OCI-LY1 (cell line): ENCODE measurements around the gene MFAP3.

Source experiments
- H2AFZ ChIP-seq: fragments of 200-600 bp; sonication (generic), shearing (Covaris generic); 2 replicates; pipeline ENCODE4 v1.6.0; 2014; ENCODE audit warnings: antibody characterized with exemption, mild to moderate bottlenecking, low read length
- H3F3A ChIP-seq: fragments of 200-600 bp; sonication (generic), shearing (Covaris generic); 2 replicates; pipeline ENCODE4 v1.6.0; 2014; ENCODE audit warnings: mild to moderate bottlenecking, antibody characterized with exemption, low read length, moderate library complexity; ENCODE audit not compliant: insufficient read depth
- H3K27ac ChIP-seq: fragments of 200-600 bp; sonication (generic); 2 replicates; pipeline ENCODE4 v1.5.1; 2014; ENCODE audit warnings: low read length, mixed run types, mild to moderate bottlenecking, low read depth; ENCODE audit not compliant: poor library complexity, severe bottlenecking
- H3K27me3 ChIP-seq: fragments of 200-600 bp; sonication (generic); 2 replicates; pipeline ENCODE4 v1.6.0; 2014; ENCODE audit warnings: antibody characterized with exemption, mild to moderate bottlenecking, low read length, moderate library complexity; ENCODE audit not compliant: insufficient read depth
- H3K36me3 ChIP-seq: fragments of 200-600 bp; sonication (generic); 2 replicates; pipeline ENCODE4 v1.6.1; 2014; ENCODE audit warnings: mild to moderate bottlenecking, antibody characterized with exemption, low read length, moderate library complexity, mixed read lengths; ENCODE audit not compliant: insufficient read depth
- H3K4me1 ChIP-seq: fragments of 200-600 bp; sonication (generic); 2 replicates; pipeline ENCODE4 v1.5.1; 2014; ENCODE audit warnings: mild to moderate bottlenecking, low read length, moderate library complexity; ENCODE audit not compliant: insufficient read depth, severe bottlenecking
- H3K4me2 ChIP-seq: fragments of 200-600 bp; sonication (generic), shearing (Covaris generic); 2 replicates; pipeline ENCODE4 v1.6.1; 2014; ENCODE audit warnings: low read length
- H3K4me3 ChIP-seq: fragments of 200-600 bp; sonication (generic); 2 replicates; pipeline ENCODE4 v1.5.1; 2014; ENCODE audit warnings: low read length, low read depth, mild to moderate bottlenecking, mixed read lengths; ENCODE audit not compliant: poor library complexity, severe bottlenecking
- H3K79me2 ChIP-seq: fragments of 200-600 bp; shearing (Covaris generic); 2 replicates; pipeline ENCODE4 v1.6.1; 2016; ENCODE audit warnings: mixed run types, low read length, mixed read lengths; ENCODE audit not compliant: insufficient read depth
- H3K9ac ChIP-seq: fragments of 200-600 bp; sonication (generic), shearing (Covaris generic); 2 replicates; pipeline ENCODE4 v1.6.1; 2014; ENCODE audit warnings: mild to moderate bottlenecking, low read length, mixed read lengths
- H3K9me2 ChIP-seq: fragments of 200-600 bp; sonication (generic), shearing (Covaris generic); 2 replicates; pipeline ENCODE4 v1.6.1; 2014; ENCODE audit warnings: low read depth, mild to moderate bottlenecking, low read length, mixed read lengths
- H3K9me3 ChIP-seq: fragments of 200-600 bp; shearing (Covaris generic); 2 replicates; pipeline ENCODE4 v1.6.1; 2014; ENCODE audit warnings: low read length, mixed read lengths
- H4K20me1 ChIP-seq: fragments of 200-600 bp; sonication (generic), shearing (Covaris generic); 2 replicates; pipeline ENCODE4 v1.6.0; 2016; ENCODE audit warnings: mild to moderate bottlenecking, low read length; ENCODE audit not compliant: insufficient read depth
- EZH2 ChIP-seq: fragments of 200-600 bp; sonication (generic), shearing (Covaris generic); IDR thresholded peaks from 2 replicates; pipeline ENCODE4 v1.8.0; 2017; ENCODE audit warnings: borderline replicate concordance, mixed run types, mild to moderate bottlenecking, antibody characterized with exemption, low read length, moderate library complexity, mixed read lengths
- TF ChIP-seq, protein P1 (sequence below): fragments of 200-600 bp; sonication (generic), shearing (Covaris generic); IDR thresholded peaks from 2 replicates; pipeline ENCODE4 v1.5.1; 2017; ENCODE audit warnings: mild to moderate bottlenecking, antibody characterized with exemption, low read length, moderate library complexity, mixed read lengths

Gene MFAP3

DNA sequence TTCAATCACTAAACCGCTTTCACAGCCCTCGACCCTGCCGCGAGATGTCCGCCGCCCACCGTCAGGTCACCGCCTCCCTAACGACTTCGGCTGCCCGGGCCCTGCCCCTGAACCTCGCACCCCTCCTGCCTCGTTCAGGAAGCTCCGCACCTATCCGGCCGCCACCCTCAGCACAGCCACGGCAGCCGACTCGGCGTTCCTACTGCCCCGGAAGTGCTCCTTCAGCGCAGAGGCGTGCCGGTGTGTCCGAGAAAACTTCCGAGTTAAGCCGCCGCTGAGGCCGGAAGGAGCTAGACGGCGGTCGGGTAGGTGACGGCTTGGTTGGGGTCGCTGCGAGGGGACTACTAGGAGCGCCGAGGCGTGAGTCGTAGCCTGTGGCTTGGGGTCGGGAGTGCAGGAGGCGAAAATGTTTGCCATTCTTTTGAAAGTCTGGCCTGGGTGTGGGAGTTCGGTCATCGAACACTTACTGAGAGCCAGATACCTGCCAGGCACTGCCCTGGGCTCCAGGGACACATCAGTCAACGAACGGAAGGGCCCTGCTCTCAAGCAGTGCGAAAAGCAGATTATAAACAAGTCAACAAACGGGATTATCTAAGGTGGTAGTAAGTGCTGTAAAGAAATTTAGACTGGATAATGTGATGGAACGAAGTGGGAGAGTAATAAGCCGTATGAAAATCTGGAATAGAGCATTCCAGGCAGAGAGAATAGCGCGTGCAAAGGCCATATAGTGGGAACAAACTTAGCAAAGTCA is at the start of gene MFAP3, which contains the start of gene FAM114A2:
Gene MFAP3 (plus strand): TSS at position 261 of the 751 bp plus-strand sequence. CDS start 10,756 bp downstream, outside the sequence.
Gene FAM114A2 (minus strand): TSS at position 204 of the 751 bp plus-strand sequence. CDS start 3,957 bp downstream, outside the sequence.
- Histone ChIP-seq H3K9ac (peak within 1 kb of the TSS; percentile 86), H4K20me1 (no peaks in the 10 kb centered on the region), H3F3A (no peaks in the 10 kb centered on the region), H3K4me2 (peak within 1 kb of the TSS; percentile 92), H3K27me3 (no peaks in the 10 kb centered on the region), H2AFZ (peak within 1 kb of the TSS; percentile 76), H3K4me3 (peak within 1 kb of the TSS; percentile 88), H3K9me2 (no peaks in the 10 kb centered on the region), H3K9me3 (no peaks in the 10 kb centered on the region), H3K27ac (peak within 1 kb of the TSS; percentile 82), H3K4me1 (peaks cover 50% of the 10 kb centered on the region), H3K79me2 (peaks cover 15% of the 10 kb centered on the region), H3K36me3 (no peaks in the 10 kb centered on the region)
- no peak for TF ChIP-seq EZH2
- TF ChIP-seq, protein P1, sequence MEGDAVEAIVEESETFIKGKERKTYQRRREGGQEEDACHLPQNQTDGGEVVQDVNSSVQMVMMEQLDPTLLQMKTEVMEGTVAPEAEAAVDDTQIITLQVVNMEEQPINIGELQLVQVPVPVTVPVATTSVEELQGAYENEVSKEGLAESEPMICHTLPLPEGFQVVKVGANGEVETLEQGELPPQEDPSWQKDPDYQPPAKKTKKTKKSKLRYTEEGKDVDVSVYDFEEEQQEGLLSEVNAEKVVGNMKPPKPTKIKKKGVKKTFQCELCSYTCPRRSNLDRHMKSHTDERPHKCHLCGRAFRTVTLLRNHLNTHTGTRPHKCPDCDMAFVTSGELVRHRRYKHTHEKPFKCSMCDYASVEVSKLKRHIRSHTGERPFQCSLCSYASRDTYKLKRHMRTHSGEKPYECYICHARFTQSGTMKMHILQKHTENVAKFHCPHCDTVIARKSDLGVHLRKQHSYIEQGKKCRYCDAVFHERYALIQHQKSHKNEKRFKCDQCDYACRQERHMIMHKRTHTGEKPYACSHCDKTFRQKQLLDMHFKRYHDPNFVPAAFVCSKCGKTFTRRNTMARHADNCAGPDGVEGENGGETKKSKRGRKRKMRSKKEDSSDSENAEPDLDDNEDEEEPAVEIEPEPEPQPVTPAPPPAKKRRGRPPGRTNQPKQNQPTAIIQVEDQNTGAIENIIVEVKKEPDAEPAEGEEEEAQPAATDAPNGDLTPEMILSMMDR, result no peak

DNA sequence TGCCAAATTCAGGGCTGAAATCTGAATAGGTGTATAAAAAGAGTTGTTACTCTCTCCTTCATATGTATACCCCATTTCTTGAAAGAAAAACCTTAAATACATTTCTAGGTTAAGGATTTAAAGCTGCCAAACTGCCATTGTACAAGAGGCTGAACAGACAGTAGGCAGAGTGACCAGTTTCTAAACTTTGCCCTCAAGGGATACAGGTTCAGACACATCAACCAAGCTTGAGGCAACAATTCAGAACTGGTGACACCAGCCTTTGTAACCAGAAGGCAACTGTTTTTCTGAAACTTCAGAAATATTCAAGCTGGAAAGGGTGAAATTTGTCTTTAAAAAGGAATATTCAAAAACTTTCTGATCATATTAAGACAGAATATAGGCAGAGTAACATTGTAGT is 47.6 kb upstream of the MFAP3 start:
- Histone ChIP-seq H3K4me1 (no peaks in the 10 kb centered on the region), H4K20me1 (no peaks in the 10 kb centered on the region), H3K27me3 (no peaks in the 10 kb centered on the region), H3K27ac (no peak overlapping the region), H3K9me2 (no peaks in the 10 kb centered on the region), H2AFZ (no peak overlapping the region), H3K4me2 (no peak overlapping the region), H3K36me3 (peaks cover 10% of the 10 kb centered on the region; the same call in 1 of the 2 replicates), H3K9me3 (no peaks in the 10 kb centered on the region), H3F3A (no peaks in the 10 kb centered on the region), H3K4me3 (no peak overlapping the region), H3K9ac (no peak overlapping the region), H3K79me2 (no peaks in the 10 kb centered on the region)
- TF ChIP-seq EZH2, result no peak
- TF ChIP-seq, protein P1, result no peak

DNA sequence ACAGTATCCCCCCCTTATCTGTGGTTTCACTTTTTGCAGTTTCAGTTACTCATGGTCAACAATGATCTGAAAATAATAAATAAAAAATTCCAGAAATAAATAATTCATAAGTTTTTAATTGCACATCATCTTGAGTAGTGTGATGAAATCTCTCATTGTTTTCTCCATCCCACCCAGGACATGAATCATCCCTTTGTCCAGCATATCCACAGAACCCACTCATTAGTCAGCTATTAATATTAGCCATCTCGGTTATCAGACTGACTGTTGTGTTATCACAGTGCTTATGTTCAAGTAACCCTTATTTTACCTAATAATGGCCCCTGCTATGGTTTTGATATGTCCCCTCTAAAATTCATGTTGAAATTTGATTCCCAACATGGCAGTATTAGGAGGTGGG is 40.8 kb upstream of the MFAP3 start:
- Histone ChIP-seq H2AFZ (no peak overlapping the region), H4K20me1 (no peaks in the 10 kb centered on the region), H3K36me3 (peaks cover 48% of the 10 kb centered on the region), H3K9ac (no peak overlapping the region), H3K27me3 (no peaks in the 10 kb centered on the region), H3K4me3 (no peak overlapping the region), H3K9me3 (no peaks in the 10 kb centered on the region), H3F3A (no peaks in the 10 kb centered on the region; the same call in 1 of the 2 replicates), H3K9me2 (no peaks in the 10 kb centered on the region), H3K4me2 (no peak overlapping the region), H3K4me1 (no peaks in the 10 kb centered on the region), H3K27ac (no peak overlapping the region), H3K79me2 (no peaks in the 10 kb centered on the region)
- TF ChIP-seq, protein P1, result no peak
- no peak for TF ChIP-seq EZH2
